ENCODE results near the gene CDHR2.

- no peak for TF ChIP-seq CTCF (IDR thresholded peaks at IDR 0.05; ENCODE audit: low read length)
- no peak for TF ChIP-seq EZH2phosphoT487 (IDR thresholded peaks at IDR 0.05; ENCODE audit: low read length)
- TF ChIP-seq EZH2 (optimal IDR thresholded peaks at IDR 0.05; ENCODE audit: low read depth, low read length) = no peak
Measured at GRCh38 chr5:176629853-176630680, 80.9 kb downstream of the CDHR2 start, which contains the start of the genes EIF4E1B and SNCB.

Measured in MM.1S (cell line).